ENCODE results near the gene ELOVL2. TPM values are rescaled to one million over a fixed set of nuclear protein-coding genes. Genes with fewer than 3 reads are reported as not detected.

ELOVL2 gene
- total RNA-seq, 1 experiment from 2014 or later, result not detected

DNA sequence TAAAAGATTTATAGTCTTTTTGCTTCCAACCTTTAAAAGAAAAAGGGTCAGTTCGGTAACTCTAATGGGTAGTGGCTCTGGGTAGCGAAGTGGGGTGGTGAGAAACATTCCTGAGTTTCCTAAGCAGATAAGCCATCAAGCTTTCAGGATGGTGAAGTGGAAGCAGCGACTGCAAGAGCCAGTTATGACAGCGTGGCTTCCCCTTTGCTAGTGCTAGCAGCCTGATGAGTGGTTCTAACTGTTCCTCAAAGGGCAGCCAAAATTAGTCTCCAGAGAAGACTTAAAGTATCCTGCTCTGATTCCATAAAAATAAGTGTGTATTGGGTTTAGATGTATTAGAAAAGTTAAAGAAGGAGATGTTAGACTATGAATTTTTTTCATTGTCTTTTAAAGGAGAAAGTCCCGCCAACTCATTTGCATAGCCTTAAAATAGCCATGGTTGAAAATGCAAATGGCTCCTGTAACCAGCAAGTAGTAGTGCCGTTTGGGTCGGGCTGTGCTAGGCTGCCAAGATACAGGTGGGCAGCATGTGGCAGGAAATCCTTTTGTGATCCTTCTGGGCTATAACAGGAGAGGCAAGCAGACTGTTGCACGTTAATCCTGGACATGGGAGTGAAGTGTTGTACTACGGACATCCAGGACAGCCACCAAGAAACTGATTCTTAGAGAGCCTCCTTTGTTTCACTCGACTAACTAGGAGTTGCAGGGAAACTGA is 18.0 kb downstream of the ELOVL2 start:
- H3K36me3 Mint-ChIP-seq (ENCODE audit: insufficient read depth, unreplicated experiment), result no peaks in the 10 kb centered on the region
- no peak overlapping the region for H3K4me3 Mint-ChIP-seq (ENCODE audit: unreplicated experiment)
- peaks cover 3% of the 10 kb centered on the region for H3K4me1 Mint-ChIP-seq (ENCODE audit: insufficient read depth, unreplicated experiment)
- no peak for DNase-seq (ENCODE audit: unreplicated experiment)
- H3K27ac Mint-ChIP-seq (ENCODE audit: low read depth, unreplicated experiment), result no peak overlapping the region
- no TSS peak for BruUV-seq (replicated peaks)
- intact Hi-C loops (cut with micrococcal nuclease), result no loop called here
- TF ChIP-seq, protein P1, sequence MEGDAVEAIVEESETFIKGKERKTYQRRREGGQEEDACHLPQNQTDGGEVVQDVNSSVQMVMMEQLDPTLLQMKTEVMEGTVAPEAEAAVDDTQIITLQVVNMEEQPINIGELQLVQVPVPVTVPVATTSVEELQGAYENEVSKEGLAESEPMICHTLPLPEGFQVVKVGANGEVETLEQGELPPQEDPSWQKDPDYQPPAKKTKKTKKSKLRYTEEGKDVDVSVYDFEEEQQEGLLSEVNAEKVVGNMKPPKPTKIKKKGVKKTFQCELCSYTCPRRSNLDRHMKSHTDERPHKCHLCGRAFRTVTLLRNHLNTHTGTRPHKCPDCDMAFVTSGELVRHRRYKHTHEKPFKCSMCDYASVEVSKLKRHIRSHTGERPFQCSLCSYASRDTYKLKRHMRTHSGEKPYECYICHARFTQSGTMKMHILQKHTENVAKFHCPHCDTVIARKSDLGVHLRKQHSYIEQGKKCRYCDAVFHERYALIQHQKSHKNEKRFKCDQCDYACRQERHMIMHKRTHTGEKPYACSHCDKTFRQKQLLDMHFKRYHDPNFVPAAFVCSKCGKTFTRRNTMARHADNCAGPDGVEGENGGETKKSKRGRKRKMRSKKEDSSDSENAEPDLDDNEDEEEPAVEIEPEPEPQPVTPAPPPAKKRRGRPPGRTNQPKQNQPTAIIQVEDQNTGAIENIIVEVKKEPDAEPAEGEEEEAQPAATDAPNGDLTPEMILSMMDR (IDR thresholded peaks at IDR 0.05; ENCODE audit: unreplicated experiment), result no peak
- H3K9me3 Mint-ChIP-seq (ENCODE audit: unreplicated experiment), result no peaks in the 10 kb centered on the region
- no peaks in the 10 kb centered on the region for H3K27me3 Mint-ChIP-seq (ENCODE audit: insufficient read depth, unreplicated experiment)
- CTCF ChIA-PET, result interaction anchor here (0.7 to 1.1 kb wide), 2 partner anchors 28 to 470 kb away, joined by 3 read pairs; no protein-coding TSS in a partner anchor
- POLR2A ChIA-PET, result interaction anchor here (0.6 kb wide), 2 partner anchors 31 to 104 kb away, joined by 3 read pairs; no protein-coding TSS in a partner anchor

DNA sequence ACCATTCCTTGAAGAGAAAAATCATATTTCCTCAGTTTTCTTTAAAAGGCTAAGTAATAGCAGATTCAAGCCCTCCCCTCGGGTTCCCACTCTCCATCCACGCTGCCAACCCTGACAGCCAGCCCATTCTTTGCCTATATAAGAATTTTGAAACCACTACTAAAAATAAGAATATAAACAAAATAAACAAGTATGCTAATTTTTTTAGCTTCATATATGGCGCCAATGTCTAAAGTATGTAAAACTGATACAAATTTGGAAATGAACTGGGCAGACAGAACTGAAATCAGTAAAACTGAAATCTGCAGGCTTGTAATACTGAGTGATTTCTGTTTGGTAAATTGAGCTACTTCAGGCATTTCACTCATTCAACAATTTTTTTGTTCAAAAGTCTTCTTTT is 19.0 kb downstream of the ELOVL2 start:
- DNase-seq (ENCODE audit: unreplicated experiment), result no peak
- H3K4me1 Mint-ChIP-seq (ENCODE audit: insufficient read depth, unreplicated experiment), result peaks cover 5% of the 10 kb centered on the region
- H3K4me3 Mint-ChIP-seq (ENCODE audit: unreplicated experiment), result no peak overlapping the region
- no peak overlapping the region for H3K27ac Mint-ChIP-seq (ENCODE audit: low read depth, unreplicated experiment)
- H3K27me3 Mint-ChIP-seq (ENCODE audit: insufficient read depth, unreplicated experiment), result no peaks in the 10 kb centered on the region
- CTCF ChIA-PET, result interaction anchor here (1.1 kb wide), 1 partner anchor 470 kb away, joined by 3 read pairs; no protein-coding TSS in a partner anchor
- H3K9me3 Mint-ChIP-seq (ENCODE audit: unreplicated experiment), result no peaks in the 10 kb centered on the region
- intact Hi-C loops (cut with micrococcal nuclease), result no loop called here
- TF ChIP-seq, protein P1 (IDR thresholded peaks at IDR 0.05; ENCODE audit: unreplicated experiment), result no peak
- BruUV-seq (replicated peaks), result no TSS peak
- no peaks in the 10 kb centered on the region for H3K36me3 Mint-ChIP-seq (ENCODE audit: insufficient read depth, unreplicated experiment)
- POLR2A ChIA-PET, result no interaction called here

DNA sequence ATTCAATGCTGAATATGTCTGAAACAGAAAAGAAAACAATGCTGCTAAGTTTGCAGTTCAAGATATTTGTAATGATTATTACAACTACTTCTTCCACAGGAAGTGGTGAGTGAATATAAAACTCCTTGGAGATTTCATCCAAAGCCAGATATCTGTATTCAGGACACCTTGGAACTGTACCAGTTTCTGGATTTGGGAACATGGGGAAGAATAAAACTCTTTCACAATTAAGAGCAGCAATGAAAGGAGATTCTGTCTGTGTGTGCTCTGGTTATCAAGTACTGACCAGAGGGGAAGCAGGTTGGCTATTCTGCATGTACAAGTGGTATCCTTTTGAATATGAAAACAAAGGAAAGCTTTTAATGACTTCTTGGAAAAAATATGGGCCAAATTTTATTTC is 21.1 kb downstream of the ELOVL2 start:
- Mint-ChIP-seq H3K4me3 (ENCODE audit: unreplicated experiment) (no peak overlapping the region), H3K27ac (ENCODE audit: low read depth, unreplicated experiment) (no peak overlapping the region)
- POLR2A ChIA-PET, result interaction anchor here (1.3 to 1.5 kb wide), 2 partner anchors 11 to 15 kb away, joined by 3 to 4 read pairs; no protein-coding TSS in a partner anchor

DNA sequence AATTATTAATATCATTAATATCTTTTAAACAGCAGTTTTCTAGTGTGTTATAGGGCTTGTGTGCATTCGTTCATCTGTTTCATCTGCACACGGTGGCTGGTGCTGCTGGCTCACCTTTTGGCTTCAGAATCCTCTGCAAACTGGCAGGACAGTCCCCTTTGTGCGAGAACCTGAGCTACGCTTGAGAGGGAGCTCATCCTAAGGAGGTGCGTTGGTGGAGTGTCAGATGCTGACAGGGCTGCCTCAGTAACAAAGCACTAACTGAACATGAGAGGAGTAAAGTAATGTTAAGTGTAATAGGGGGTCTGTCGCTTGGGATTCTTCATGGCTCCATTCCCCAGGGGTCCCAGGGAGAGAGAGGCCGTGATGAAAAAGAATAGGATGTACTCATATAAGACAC is 22.4 kb downstream of the ELOVL2 start:
- intact Hi-C loops (cut with micrococcal nuclease), result no loop called here
- no peak overlapping the region for H3K4me3 Mint-ChIP-seq (ENCODE audit: unreplicated experiment)
- no peaks in the 10 kb centered on the region for H3K27me3 Mint-ChIP-seq (ENCODE audit: insufficient read depth, unreplicated experiment)
- no TSS peak for BruUV-seq (replicated peaks)
- CTCF ChIA-PET, result interaction anchor here (0.5 to 1.5 kb wide), 3 partner anchors 12 to 70 kb away, joined by 4 to 7 read pairs (median 4); no protein-coding TSS in a partner anchor
- TF ChIP-seq, protein P1 (IDR thresholded peaks at IDR 0.05; ENCODE audit: unreplicated experiment), result no peak
- DNase-seq (ENCODE audit: unreplicated experiment), result no peak
- peaks cover 5% of the 10 kb centered on the region for H3K4me1 Mint-ChIP-seq (ENCODE audit: insufficient read depth, unreplicated experiment)
- no peaks in the 10 kb centered on the region for H3K36me3 Mint-ChIP-seq (ENCODE audit: insufficient read depth, unreplicated experiment)
- POLR2A ChIA-PET, result interaction anchor here (1.1 to 1.6 kb wide), 3 partner anchors 9 to 46 kb away, joined by 3 read pairs; no protein-coding TSS in a partner anchor
- no peak overlapping the region for H3K27ac Mint-ChIP-seq (ENCODE audit: low read depth, unreplicated experiment)
- H3K9me3 Mint-ChIP-seq (ENCODE audit: unreplicated experiment), result no peaks in the 10 kb centered on the region

More for the DNA sequence above, 21.1 kb downstream of the ELOVL2 start:
- DNase-seq (ENCODE audit: unreplicated experiment), result peak; percentile 20
- TF ChIP-seq, protein P1 (IDR thresholded peaks at IDR 0.05; ENCODE audit: unreplicated experiment), result no peak
- no peaks in the 10 kb centered on the region for H3K36me3 Mint-ChIP-seq (ENCODE audit: insufficient read depth, unreplicated experiment)
- intact Hi-C loops (cut with micrococcal nuclease), result no loop called here
- H3K4me1 Mint-ChIP-seq (ENCODE audit: insufficient read depth, unreplicated experiment), result peaks cover 5% of the 10 kb centered on the region
- CTCF ChIA-PET, result interaction anchor here (0.7 to 1.0 kb wide), 2 partner anchors 17 to 71 kb away, joined by 3 to 4 read pairs; no protein-coding TSS in a partner anchor
- no peaks in the 10 kb centered on the region for H3K9me3 Mint-ChIP-seq (ENCODE audit: unreplicated experiment)
- no TSS peak for BruUV-seq (replicated peaks)
- H3K27me3 Mint-ChIP-seq (ENCODE audit: insufficient read depth, unreplicated experiment), result no peaks in the 10 kb centered on the region

Measured in MCF 10A (cell line).